ENCODE measurements around the gene PET100. TPM values are rescaled to one million over a fixed set of nuclear protein-coding genes. Genes with fewer than 3 reads are reported as not detected.

Gene PET100
- total RNA-seq, 1 experiment from 2014 or later, result 62.1 TPM

- Histone ChIP-seq H3K4me1 (no peaks in the 10 kb centered on the region), H3K27me3 (no peaks in the 10 kb centered on the region), H3K27ac (no peak overlapping the region), H3K9me3 (replicated peaks) (no peaks in the 10 kb centered on the region), H3K4me3 (no peak overlapping the region), H3K36me3 (no peaks in the 10 kb centered on the region)
- DNase-seq, result no peak
These were observed 40.0 kb downstream of the PET100 start for GRCh38 chr19:7669641-7670040.

DNA sequence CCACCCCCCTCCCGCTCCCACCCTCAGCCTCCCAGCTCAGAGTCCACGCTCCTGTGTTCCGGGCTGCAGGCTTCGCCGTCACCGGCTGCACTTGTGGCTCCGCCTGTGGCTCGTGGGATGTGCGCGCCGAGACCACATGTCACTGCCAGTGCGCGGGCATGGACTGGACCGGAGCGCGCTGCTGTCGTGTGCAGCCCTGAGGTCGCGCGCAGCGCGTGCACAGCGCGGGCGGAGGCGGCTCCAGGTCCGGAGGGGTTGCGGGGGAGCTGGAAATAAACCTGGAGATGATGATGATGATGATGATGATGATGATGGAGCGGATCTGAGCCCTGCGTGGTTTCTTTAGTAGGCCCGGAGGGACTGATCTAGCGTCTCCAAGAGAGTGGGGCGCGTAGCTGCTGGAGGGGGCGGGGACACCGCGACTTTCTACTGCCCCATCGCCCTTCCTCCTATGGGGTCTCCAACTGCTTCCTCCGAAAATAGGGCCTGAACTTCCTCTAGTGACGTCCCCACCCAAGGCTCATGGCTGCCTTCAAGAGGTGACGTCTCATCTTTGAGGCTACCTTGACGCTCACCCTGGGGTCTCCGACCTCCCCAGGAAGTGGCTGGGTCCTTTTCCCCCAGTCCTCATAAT is 40.7 kb downstream of the PET100 start:
- Histone ChIP-seq H3K9me3 (replicated peaks) (no peaks in the 10 kb centered on the region), H3K27me3 (no peaks in the 10 kb centered on the region), H3K4me1 (no peaks in the 10 kb centered on the region), H3K36me3 (no peaks in the 10 kb centered on the region), H3K27ac (no peak overlapping the region), H3K4me3 (no peak overlapping the region)
- DNase-seq, result no peak

- Histone ChIP-seq H3K27ac (no peak overlapping the region), H3K9me3 (replicated peaks) (no peaks in the 10 kb centered on the region), H3K27me3 (no peaks in the 10 kb centered on the region), H3K36me3 (no peaks in the 10 kb centered on the region), H3K4me3 (no peak overlapping the region), H3K4me1 (no peaks in the 10 kb centered on the region)
- no peak for DNase-seq
These were observed 41.2 kb downstream of the PET100 start for GRCh38 chr19:7670790-7671189.

GRCh38 chr19:7672522-7672921 is 42.9 kb downstream of the PET100 start:
- H3K4me3 ChIP-seq, result no peak overlapping the region
- H3K4me1 ChIP-seq, result no peaks in the 10 kb centered on the region
- H3K9me3 ChIP-seq (replicated peaks), result no peaks in the 10 kb centered on the region
- H3K27ac ChIP-seq, result no peak overlapping the region
- H3K27me3 ChIP-seq, result no peaks in the 10 kb centered on the region; the same call in 1 of the 2 replicates
- DNase-seq, result no peak
- no peaks in the 10 kb centered on the region for H3K36me3 ChIP-seq

- no peaks in the 10 kb centered on the region for H3K36me3 ChIP-seq
- H3K27ac ChIP-seq, result no peak overlapping the region
- H3K27me3 ChIP-seq, result peaks cover 2% of the 10 kb centered on the region; the same call in 1 of the 2 replicates
- H3K4me1 ChIP-seq, result no peaks in the 10 kb centered on the region
- H3K4me3 ChIP-seq, result 0 out of 2 replicates have a peak overlapping the region, but pooled peaks have one; percentile 22
- peak; percentile 72 to 87 for DNase-seq
- H3K9me3 ChIP-seq (replicated peaks), result no peaks in the 10 kb centered on the region
These were observed 44.7 kb downstream of the PET100 start for GRCh38 chr19:7674010-7675005.

DNA sequence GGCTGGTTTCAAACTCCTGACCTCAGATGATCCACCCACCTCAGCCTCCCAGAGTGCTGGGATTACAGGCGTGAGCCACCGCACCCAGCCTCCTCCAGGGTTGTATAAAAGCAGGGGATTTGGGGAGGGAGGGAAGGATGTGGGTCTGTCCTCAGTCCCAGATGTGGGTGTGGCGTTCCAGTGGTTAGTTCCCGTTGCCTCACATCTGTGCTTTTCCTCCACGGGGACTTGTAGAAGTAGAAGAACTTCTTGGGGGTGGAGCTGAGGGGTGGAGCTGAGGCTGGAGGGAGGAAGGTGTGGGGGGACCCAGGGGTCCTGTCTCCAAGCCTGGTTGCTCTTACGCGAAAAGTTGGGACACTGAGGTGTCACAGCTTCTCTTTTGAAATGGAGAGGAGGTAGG is 46.8 kb downstream of the PET100 start:
- Histone ChIP-seq H3K27ac (no peak overlapping the region), H3K9me3 (replicated peaks) (no peaks in the 10 kb centered on the region), H3K4me3 (no peak overlapping the region), H3K36me3 (no peaks in the 10 kb centered on the region), H3K4me1 (no peaks in the 10 kb centered on the region), H3K27me3 (peaks cover 2% of the 10 kb centered on the region; the same call in 1 of the 2 replicates)
- no peak for DNase-seq

DNA sequence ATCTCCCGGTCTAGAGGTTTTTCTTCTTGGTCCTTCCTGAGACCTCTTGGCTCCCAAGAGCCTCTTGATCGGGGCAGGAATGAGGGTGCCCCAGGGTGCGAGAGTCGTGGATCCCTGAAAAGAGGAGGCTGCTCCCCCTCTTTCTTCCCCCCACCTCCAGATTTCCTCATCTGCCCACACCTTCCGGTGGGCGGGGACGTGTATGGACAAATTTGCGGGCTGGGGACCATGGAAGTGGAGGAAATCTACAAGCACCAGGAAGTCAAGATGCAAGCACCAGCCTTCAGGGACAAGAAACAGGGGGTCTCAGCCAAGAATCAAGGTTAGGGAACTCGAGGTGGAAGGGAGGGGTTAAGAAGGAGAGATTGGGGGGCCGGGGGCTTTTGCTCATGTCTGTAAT is 47.3 kb downstream of the PET100 start, which contains the start of gene MCEMP1:
Gene MCEMP1 (plus strand): TSS at position 237 of the 400 bp plus-strand sequence. CDS start 31 bp downstream, at position 268.
- H3K36me3 ChIP-seq, result no peaks in the 10 kb centered on the region
- no peak for DNase-seq
- no peaks in the 10 kb centered on the region for H3K9me3 ChIP-seq (replicated peaks)
- no peak within 1 kb of the TSS for H3K27ac ChIP-seq
- H3K4me1 ChIP-seq, result no peaks in the 10 kb centered on the region
- H3K4me3 ChIP-seq, result no peak within 1 kb of the TSS
- peaks cover 2% of the 10 kb centered on the region; the same call in 1 of the 2 replicates for H3K27me3 ChIP-seq

- Histone ChIP-seq H3K27me3 (peaks cover 2% of the 10 kb centered on the region; the same call in 1 of the 2 replicates), H3K4me1 (no peaks in the 10 kb centered on the region), H3K36me3 (no peaks in the 10 kb centered on the region; the same call in 1 of the 2 replicates), H3K27ac (no peak overlapping the region), H3K9me3 (replicated peaks) (no peaks in the 10 kb centered on the region), H3K4me3 (no peak overlapping the region)
- DNase-seq, result no peak
These were observed 48.2 kb downstream of the PET100 start for GRCh38 chr19:7677669-7678311.

DNA sequence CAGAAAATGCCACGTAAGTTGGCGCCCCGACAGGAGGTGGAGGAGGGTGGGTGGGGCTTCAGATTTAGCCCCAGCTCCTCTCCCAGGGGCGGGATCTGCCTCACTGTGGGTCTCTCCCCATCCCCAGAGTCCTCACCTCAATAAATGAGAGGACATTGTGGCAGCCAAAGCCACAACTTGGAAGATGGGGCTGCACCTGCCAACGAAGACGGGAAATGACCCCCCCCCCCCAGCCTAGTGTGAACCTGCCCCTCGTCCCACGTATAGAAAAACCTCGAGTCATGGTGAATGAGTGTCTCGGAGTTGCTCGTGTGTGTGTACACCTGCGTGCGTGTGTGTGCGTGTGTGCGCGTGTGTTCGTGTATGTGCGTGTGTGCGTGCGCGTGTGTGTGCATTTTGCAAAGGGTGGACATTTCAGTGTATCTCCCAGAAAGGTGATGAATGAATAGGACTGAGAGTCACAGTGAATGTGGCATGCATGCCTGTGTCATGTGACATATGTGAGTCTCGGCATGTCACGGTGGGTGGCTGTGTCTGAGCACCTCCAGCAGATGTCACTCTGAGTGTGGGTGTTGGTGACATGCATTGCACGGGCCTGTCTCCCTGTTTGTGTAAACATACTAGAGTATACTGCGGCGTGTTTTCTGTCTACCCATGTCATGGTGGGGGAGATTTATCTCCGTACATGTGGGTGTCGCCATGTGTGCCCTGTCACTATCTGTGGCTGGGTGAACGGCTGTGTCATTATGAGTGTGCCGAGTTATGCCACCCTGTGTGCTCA is 49.6 kb downstream of the PET100 start:
- no peak for DNase-seq
- H3K9me3 ChIP-seq (replicated peaks), result no peaks in the 10 kb centered on the region
- peaks cover 2% of the 10 kb centered on the region; the same call in 1 of the 2 replicates for H3K27me3 ChIP-seq
- H3K27ac ChIP-seq, result no peak overlapping the region
- no peaks in the 10 kb centered on the region; the same call in 1 of the 2 replicates for H3K36me3 ChIP-seq
- no peak overlapping the region for H3K4me3 ChIP-seq
- no peaks in the 10 kb centered on the region for H3K4me1 ChIP-seq

- H3K9me3 ChIP-seq (replicated peaks), result no peaks in the 10 kb centered on the region
- no peaks in the 10 kb centered on the region; the same call in 1 of the 2 replicates for H3K36me3 ChIP-seq
- peaks cover 2% of the 10 kb centered on the region; the same call in 1 of the 2 replicates for H3K27me3 ChIP-seq
- no peaks in the 10 kb centered on the region for H3K4me1 ChIP-seq
- no peak for DNase-seq
- H3K27ac ChIP-seq, result no peak overlapping the region
- peak overlapping the region; percentile 93 for H3K4me3 ChIP-seq
These were observed 50.4 kb downstream of the PET100 start for GRCh38 chr19:7679771-7680605.

DNA sequence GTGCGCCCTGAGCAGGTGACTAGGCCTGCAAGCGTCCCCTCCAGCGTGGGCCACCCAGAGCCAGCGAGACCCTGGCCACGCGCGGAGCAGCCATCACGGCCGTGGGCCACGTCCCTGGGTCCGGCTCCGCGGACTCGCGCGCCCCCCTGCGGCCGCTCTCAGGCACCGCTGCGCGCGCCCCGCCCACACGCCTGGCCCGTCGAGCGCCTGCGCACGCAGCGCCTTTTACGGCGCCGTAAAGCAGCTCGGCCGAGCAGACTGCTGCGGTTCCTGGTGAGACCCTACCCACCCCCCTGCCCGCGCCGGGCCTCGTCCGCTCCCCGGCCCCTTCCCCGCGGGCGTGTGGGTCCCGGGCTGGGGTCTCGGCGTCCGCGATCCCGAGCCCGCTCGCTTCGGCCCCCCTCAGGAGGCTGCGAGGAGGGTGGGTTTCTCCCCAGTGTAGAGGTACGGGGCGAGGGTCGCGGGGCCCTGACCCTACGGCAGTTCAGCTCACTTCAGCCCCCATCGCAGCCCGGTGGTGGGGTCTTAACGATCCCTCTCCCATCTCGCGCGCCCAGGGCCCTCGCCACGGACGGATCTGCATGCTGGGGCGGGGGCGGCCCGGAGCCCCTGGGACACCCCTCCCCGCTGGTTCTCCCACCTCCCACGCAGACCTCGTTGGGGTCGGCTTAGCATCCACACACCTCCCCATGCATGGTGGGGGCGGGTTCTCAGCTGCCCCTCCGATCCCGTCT is 51.2 kb downstream of the PET100 start, which contains the start of gene TRAPPC5:
Gene TRAPPC5 (plus strand): TSS at position 228 of the 734 bp plus-strand sequence. CDS start 1,421 bp downstream, outside the sequence.
- peak; percentile 74 to 82 for DNase-seq
- Histone ChIP-seq H3K36me3 (no peaks in the 10 kb centered on the region; the same call in 1 of the 2 replicates), H3K27ac (peak within 1 kb of the TSS; percentile 60), H3K27me3 (peaks cover 2% of the 10 kb centered on the region; the same call in 1 of the 2 replicates), H3K4me3 (peak within 1 kb of the TSS; percentile 93), H3K9me3 (replicated peaks) (no peaks in the 10 kb centered on the region), H3K4me1 (no peaks in the 10 kb centered on the region)
